ENCODE data around the gene FNBP1.
"Not testable (repeated sequence)": the region's sequence is repeated elsewhere in the genome, so short reads cannot be mapped to it uniquely, and the experiment has no call there.

The FNBP1 gene

GRCh38 chr9:129895376-129896268, 147.4 kb downstream of the FNBP1 start:
- Histone ChIP-seq H3K18ac (ENCODE audit: low read length) (no peak overlapping the region), H3K9me3 (replicated peaks in 1 of 2; ENCODE audit: control insufficient read depth in 2 of 2, insufficient read depth in 1 of 2, low read depth in 1 of 2, low read length in 2 of 2) (no peaks in the 10 kb centered on the region), H2AFZ (ENCODE audit: low read length) (no peak overlapping the region), H3K27me3 (ENCODE audit: control insufficient read depth in 3 of 3, insufficient read depth in 3 of 3, low read depth in 1 of 3, low read length in 3 of 3) (no peaks in the 10 kb centered on the region), H2AK5ac (ENCODE audit: low read depth, low read length) (no peak overlapping the region), H3K23ac (ENCODE audit: low read depth, low read length, poor library complexity) (no peak overlapping the region), H3K4me1 (ENCODE audit: control insufficient read depth in 2 of 2, insufficient read depth in 1 of 2, low read depth in 1 of 2, low read length in 2 of 2) (peaks cover 0 to 3% of the 10 kb centered on the region in 2 donors), H2BK120ac (ENCODE audit: low read depth, low read length) (no peak overlapping the region), H3K79me1 (ENCODE audit: low read depth, low read length) (no peaks in the 10 kb centered on the region), H3K36me3 (replicated peaks in 1 of 2; ENCODE audit: control insufficient read depth in 2 of 2, insufficient read depth in 2 of 2, low read length in 2 of 2) (peaks cover 24 to 60% of the 10 kb centered on the region in 2 donors), H3K14ac (ENCODE audit: low read length) (no peak overlapping the region), H3K9ac (ENCODE audit: low read depth, low read length, poor library complexity) (no peak overlapping the region), H4K8ac (ENCODE audit: low read depth, low read length) (no peak overlapping the region), H2BK5ac (ENCODE audit: low read length) (no peak overlapping the region), H3K27ac (replicated peaks; ENCODE audit: low read length) (no peak overlapping the region), H3K4ac (ENCODE audit: low read length) (no peak overlapping the region), H3K4me3 (ENCODE audit: low read length in 2 of 2) (no peak overlapping the region), H4K91ac (ENCODE audit: low read depth, low read length, poor library complexity) (no peak overlapping the region), H2BK15ac (ENCODE audit: low read length) (no peak overlapping the region), H2BK12ac (ENCODE audit: low read length) (no peak overlapping the region), H3K4me2 (ENCODE audit: insufficient read depth, low read length, poor library complexity, severe bottlenecking) (no peak overlapping the region)
- no peak for DNase-seq (ENCODE audit: low spot score)
- WGBS, 2 donors (ENCODE audit: extremely low coverage in 2 of 2, insufficient read length in 2 of 2, insufficient replicate concordance in 1 of 2) = no CpG with 5 or more reads among the region's 17 CpGs

GRCh38 chr9:129894120-129894823, 148.7 kb downstream of the FNBP1 start:
- no peaks in the 10 kb centered on the region for H3K27me3 ChIP-seq (ENCODE audit: control insufficient read depth in 3 of 3, insufficient read depth in 3 of 3, low read depth in 1 of 3, low read length in 3 of 3)
- H3K23ac ChIP-seq (ENCODE audit: low read depth, low read length, poor library complexity) = no peak overlapping the region
- no peak overlapping the region for H3K4ac ChIP-seq (ENCODE audit: low read length)
- H2AFZ ChIP-seq (ENCODE audit: low read length) = no peak overlapping the region
- no peak overlapping the region for H2AK5ac ChIP-seq (ENCODE audit: low read depth, low read length)
- no peak overlapping the region for H3K4me3 ChIP-seq (ENCODE audit: low read length in 2 of 2)
- H3K18ac ChIP-seq (ENCODE audit: low read length) = no peak overlapping the region
- H2BK12ac ChIP-seq (ENCODE audit: low read length) = no peak overlapping the region
- no peak overlapping the region for H3K4me2 ChIP-seq (ENCODE audit: insufficient read depth, low read length, poor library complexity, severe bottlenecking)
- H2BK5ac ChIP-seq (ENCODE audit: low read length) = no peak overlapping the region
- peaks cover 4 to 7% of the 10 kb centered on the region in 2 donors for H3K4me1 ChIP-seq (ENCODE audit: control insufficient read depth in 2 of 2, insufficient read depth in 1 of 2, low read depth in 1 of 2, low read length in 2 of 2)
- no CpG with 5 or more reads among the region's 9 CpGs for WGBS, 2 donors (ENCODE audit: extremely low coverage in 2 of 2, insufficient read length in 2 of 2, insufficient replicate concordance in 1 of 2)
- no peak overlapping the region for H2BK15ac ChIP-seq (ENCODE audit: low read length)
- H4K8ac ChIP-seq (ENCODE audit: low read depth, low read length) = no peak overlapping the region
- H3K27ac ChIP-seq (replicated peaks; ENCODE audit: low read length) = no peak overlapping the region
- H2BK120ac ChIP-seq (ENCODE audit: low read depth, low read length) = no peak overlapping the region
- H3K36me3 ChIP-seq (replicated peaks in 1 of 2; ENCODE audit: control insufficient read depth in 2 of 2, insufficient read depth in 2 of 2, low read length in 2 of 2) = peaks cover 20 to 55% of the 10 kb centered on the region in 2 donors
- H3K14ac ChIP-seq (ENCODE audit: low read length) = no peak overlapping the region
- peaks cover 0 to 5% of the 10 kb centered on the region in 2 donors for H3K9me3 ChIP-seq (replicated peaks in 1 of 2; ENCODE audit: control insufficient read depth in 2 of 2, insufficient read depth in 1 of 2, low read depth in 1 of 2, low read length in 2 of 2)
- DNase-seq (ENCODE audit: low spot score) = no peak
- H3K9ac ChIP-seq (ENCODE audit: low read depth, low read length, poor library complexity) = no peak overlapping the region
- no peaks in the 10 kb centered on the region for H3K79me1 ChIP-seq (ENCODE audit: low read depth, low read length)
- no peak overlapping the region for H4K91ac ChIP-seq (ENCODE audit: low read depth, low read length, poor library complexity)

GRCh38 chr9:129891569-129891968, 151.4 kb downstream of the FNBP1 start:
- Histone ChIP-seq H2BK15ac (ENCODE audit: low read length) (no peak overlapping the region), H3K4me2 (ENCODE audit: insufficient read depth, low read length, poor library complexity, severe bottlenecking) (no peak overlapping the region), H3K4me3 (ENCODE audit: low read length in 2 of 2) (no peak overlapping the region), H2BK120ac (ENCODE audit: low read depth, low read length) (no peak overlapping the region), H3K36me3 (replicated peaks in 1 of 2; ENCODE audit: control insufficient read depth in 2 of 2, insufficient read depth in 2 of 2, low read length in 2 of 2) (peaks cover 13 to 50% of the 10 kb centered on the region in 2 donors), H3K18ac (ENCODE audit: low read length) (no peak overlapping the region), H2BK12ac (ENCODE audit: low read length) (no peak overlapping the region), H3K9me3 (replicated peaks in 1 of 2; ENCODE audit: control insufficient read depth in 2 of 2, insufficient read depth in 1 of 2, low read depth in 1 of 2, low read length in 2 of 2) (peaks cover 0 to 9% of the 10 kb centered on the region in 2 donors), H3K27ac (replicated peaks; ENCODE audit: low read length) (no peak overlapping the region), H2BK5ac (ENCODE audit: low read length) (no peak overlapping the region), H3K23ac (ENCODE audit: low read depth, low read length, poor library complexity) (no peak overlapping the region), H3K4me1 (ENCODE audit: control insufficient read depth in 2 of 2, insufficient read depth in 1 of 2, low read depth in 1 of 2, low read length in 2 of 2) (peaks cover 4 to 11% of the 10 kb centered on the region in 2 donors), H3K79me1 (ENCODE audit: low read depth, low read length) (no peaks in the 10 kb centered on the region), H3K27me3 (ENCODE audit: control insufficient read depth in 3 of 3, insufficient read depth in 3 of 3, low read depth in 1 of 3, low read length in 3 of 3) (no peaks in the 10 kb centered on the region), H3K9ac (ENCODE audit: low read depth, low read length, poor library complexity) (no peak overlapping the region), H3K4ac (ENCODE audit: low read length) (no peak overlapping the region), H2AK5ac (ENCODE audit: low read depth, low read length) (no peak overlapping the region), H4K91ac (ENCODE audit: low read depth, low read length, poor library complexity) (no peak overlapping the region), H2AFZ (ENCODE audit: low read length) (no peak overlapping the region), H3K14ac (ENCODE audit: low read length) (no peak overlapping the region), H4K8ac (ENCODE audit: low read depth, low read length) (no peak overlapping the region)
- no CpG with 5 or more reads among the region's 4 CpGs for WGBS, 2 donors (ENCODE audit: extremely low coverage in 2 of 2, insufficient read length in 2 of 2, insufficient replicate concordance in 1 of 2)
- DNase-seq (ENCODE audit: low spot score) = no peak

- not testable (repeated sequence) for H2BK12ac ChIP-seq (ENCODE audit: low read length); H3K79me1 ChIP-seq (ENCODE audit: low read depth, low read length); H2AFZ ChIP-seq (ENCODE audit: low read length); H3K14ac ChIP-seq (ENCODE audit: low read length); H3K4ac ChIP-seq (ENCODE audit: low read length); H3K4me3 ChIP-seq (ENCODE audit: low read length in 2 of 2); H3K9ac ChIP-seq (ENCODE audit: low read depth, low read length, poor library complexity); H2BK120ac ChIP-seq (ENCODE audit: low read depth, low read length); H4K8ac ChIP-seq (ENCODE audit: low read depth, low read length); H2BK5ac ChIP-seq (ENCODE audit: low read length); H3K23ac ChIP-seq (ENCODE audit: low read depth, low read length, poor library complexity); H3K27me3 ChIP-seq (ENCODE audit: control insufficient read depth in 3 of 3, insufficient read depth in 3 of 3, low read depth in 1 of 3, low read length in 3 of 3); H2AK5ac ChIP-seq (ENCODE audit: low read depth, low read length); H3K18ac ChIP-seq (ENCODE audit: low read length); DNase-seq (ENCODE audit: low spot score); H4K91ac ChIP-seq (ENCODE audit: low read depth, low read length, poor library complexity); H3K9me3 ChIP-seq (replicated peaks in 1 of 2; ENCODE audit: control insufficient read depth in 2 of 2, insufficient read depth in 1 of 2, low read depth in 1 of 2, low read length in 2 of 2); H2BK15ac ChIP-seq (ENCODE audit: low read length)
- Histone ChIP-seq H3K4me2 (ENCODE audit: insufficient read depth, low read length, poor library complexity, severe bottlenecking) (peak overlapping the region; percentile 23), H3K4me1 (ENCODE audit: control insufficient read depth in 2 of 2, insufficient read depth in 1 of 2, low read depth in 1 of 2, low read length in 2 of 2) (peaks cover 6 to 11% of the 10 kb centered on the region in 2 donors), H3K36me3 (replicated peaks in 1 of 2; ENCODE audit: control insufficient read depth in 2 of 2, insufficient read depth in 2 of 2, low read length in 2 of 2) (peaks cover 11 to 44% of the 10 kb centered on the region in 2 donors), H3K27ac (replicated peaks; ENCODE audit: low read length) (peak overlapping the region; percentile 19)
- no CpG with 5 or more reads among the region's 14 CpGs for WGBS, 2 donors (ENCODE audit: extremely low coverage in 2 of 2, insufficient read length in 2 of 2, insufficient replicate concordance in 1 of 2)
Observed at GRCh38 chr9:129890718-129891299, 152.2 kb downstream of the FNBP1 start.
